GM18508 (cell line): ENCODE results near the gene PTPRU.
"Not testable (repeated sequence)": the region's sequence is repeated elsewhere in the genome, so short reads cannot be mapped to it uniquely, and the experiment has no call there.

ENCODE experiments used
- ATAC-seq: cut with Tn5 transposase; IDR thresholded peaks from one replicate; pipeline ENCODE4 v1.9.1; 2021; ENCODE audit warnings: moderate number of reproducible peaks; ENCODE audit not compliant: insufficient read depth, unreplicated experiment

PTPRU gene

GRCh38 chr1:29218223-29218622 is 18.1 kb upstream of the PTPRU start:
- no peak for ATAC-seq

- ATAC-seq, result no peak
These were observed 15.0 kb upstream of the PTPRU start for GRCh38 chr1:29221296-29221695.

- ATAC-seq, result not testable (repeated sequence)
These were observed 14.1 kb upstream of the PTPRU start for GRCh38 chr1:29222260-29222659.

- ATAC-seq, result no peak
These were observed 13.6 kb upstream of the PTPRU start for GRCh38 chr1:29222686-29223085.

GRCh38 chr1:29223521-29223920 is 12.8 kb upstream of the PTPRU start:
- ATAC-seq, result no peak

GRCh38 chr1:29224356-29224837 is 11.9 kb upstream of the PTPRU start:
- no peak for ATAC-seq

GRCh38 chr1:29225361-29225760 is 11.0 kb upstream of the PTPRU start:
- no peak for ATAC-seq

- ATAC-seq, result no peak
These were observed 8.8 kb upstream of the PTPRU start for GRCh38 chr1:29227511-29227910.

GRCh38 chr1:29230204-29230552 is 6.1 kb upstream of the PTPRU start:
- ATAC-seq, result no peak

GRCh38 chr1:29230553-29231378 is 5.6 kb upstream of the PTPRU start, which contains the start of gene MECR:
Gene MECR (minus strand): TSS chr1:29230934. CDS start chr1:29230906, 28 bp downstream.
- ATAC-seq, result peak; percentile 43

- no peak for ATAC-seq
These were observed 3.9 kb upstream of the PTPRU start for GRCh38 chr1:29232387-29232786.

- ATAC-seq, result no peak
These were observed 2.6 kb upstream of the PTPRU start for GRCh38 chr1:29233693-29234092.

- no peak for ATAC-seq
These were observed 1.9 kb upstream of the PTPRU start for GRCh38 chr1:29234471-29234870.

- not testable (repeated sequence) for ATAC-seq
These were observed 1.4 kb upstream of the PTPRU start for GRCh38 chr1:29234881-29235280.

GRCh38 chr1:29236712-29237128 is 398 bp downstream of the PTPRU start:
- ATAC-seq, result no peak

- ATAC-seq, result no peak
These were observed 953 bp downstream of the PTPRU start for GRCh38 chr1:29237129-29237821.

- no peak for ATAC-seq
These were observed 1.7 kb downstream of the PTPRU start for GRCh38 chr1:29237852-29238619.

GRCh38 chr1:29238620-29239002 is 2.3 kb downstream of the PTPRU start:
- ATAC-seq, result no peak

- no peak for ATAC-seq
These were observed 2.8 kb downstream of the PTPRU start for GRCh38 chr1:29239142-29239541.

GRCh38 chr1:29240400-29240837 is 4.1 kb downstream of the PTPRU start:
- no peak for ATAC-seq

GRCh38 chr1:29240986-29241385 is 4.7 kb downstream of the PTPRU start:
- no peak for ATAC-seq
